Measurements from ENCODE around the gene ORM2.

Gene ORM2

DNA sequence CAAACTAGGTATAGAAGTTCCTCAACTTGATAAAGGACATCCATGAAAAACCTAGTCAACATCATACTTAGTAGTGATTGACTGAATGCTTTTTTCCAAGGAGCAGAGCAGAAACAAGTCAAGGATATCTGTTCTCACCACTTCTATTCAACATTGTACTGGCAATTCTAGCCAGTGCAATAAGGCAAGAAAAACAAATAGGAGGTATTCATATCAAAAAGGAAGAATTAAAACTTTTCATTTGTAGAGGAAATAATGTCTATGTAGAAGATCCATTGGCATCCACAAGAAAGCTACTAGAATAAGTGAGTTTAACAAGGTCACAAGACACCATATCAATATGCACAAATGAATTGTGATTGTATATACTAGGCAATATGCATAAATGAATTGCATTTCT, 35.0 kb upstream of the ORM2 start:
- DNase-seq (ENCODE audit: low read depth), result no peak

DNA sequence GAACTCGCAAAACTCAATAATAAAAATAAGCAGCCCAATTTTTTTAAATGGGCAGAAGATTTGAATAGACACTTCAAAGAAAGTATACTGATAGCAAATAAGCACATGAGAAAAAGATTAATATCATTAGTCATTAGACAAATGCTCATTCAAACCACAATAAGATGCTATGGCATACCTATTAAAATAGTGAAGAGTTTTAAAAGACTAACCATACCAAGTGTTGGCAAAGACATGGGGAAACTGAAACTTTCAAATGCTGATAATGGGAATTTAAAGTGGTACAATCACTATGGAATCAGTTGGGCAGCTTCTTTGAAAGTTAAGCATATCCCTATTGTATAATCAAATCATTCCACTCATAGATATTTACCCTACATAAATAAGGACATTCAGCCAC, 33.3 kb upstream of the ORM2 start:
- DNase-seq (ENCODE audit: low read depth), result no peak

DNA sequence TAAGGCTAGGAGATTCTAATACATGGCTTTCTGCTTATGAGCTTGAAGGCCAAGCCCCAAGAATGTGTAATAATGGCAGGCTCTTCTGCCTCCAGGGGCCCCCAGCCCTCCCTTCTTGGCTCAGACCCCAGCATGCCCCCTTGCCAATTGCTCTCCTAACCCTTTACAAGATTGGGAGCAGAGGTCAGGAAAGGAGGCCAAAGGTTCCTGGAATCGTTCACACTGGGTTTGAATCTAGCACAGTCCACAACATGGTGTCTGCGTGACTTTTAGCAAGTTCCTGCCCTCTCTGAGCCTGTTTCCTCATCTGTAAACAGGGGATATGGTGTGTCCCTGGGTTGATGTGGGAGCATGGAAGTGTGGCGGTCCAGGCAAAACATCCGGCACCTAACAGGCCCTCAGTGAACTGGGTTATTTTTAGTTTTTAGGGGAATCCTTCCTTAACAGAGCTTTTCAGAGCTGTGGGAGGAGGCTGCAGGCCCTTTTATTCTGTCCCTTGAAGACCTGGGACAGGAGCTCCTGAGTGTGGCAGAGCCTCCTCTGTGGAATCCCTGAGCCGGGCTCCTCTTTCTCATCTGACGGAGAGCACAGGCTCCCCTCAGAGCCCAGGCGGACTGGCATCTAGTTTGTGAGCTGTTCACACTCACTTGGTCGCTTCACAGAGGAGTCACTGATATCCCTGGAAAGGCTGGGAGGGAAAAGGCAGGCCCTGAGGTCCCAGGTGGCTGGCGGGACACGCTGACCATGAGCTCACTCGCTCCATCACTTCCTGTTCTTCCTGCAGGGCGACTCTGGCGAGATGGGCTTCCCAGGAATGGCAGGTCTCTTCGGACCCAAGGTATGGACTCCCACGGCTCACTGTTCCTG, 30.1 kb upstream of the ORM2 start:
- no peak for DNase-seq (ENCODE audit: low read depth)

DNA sequence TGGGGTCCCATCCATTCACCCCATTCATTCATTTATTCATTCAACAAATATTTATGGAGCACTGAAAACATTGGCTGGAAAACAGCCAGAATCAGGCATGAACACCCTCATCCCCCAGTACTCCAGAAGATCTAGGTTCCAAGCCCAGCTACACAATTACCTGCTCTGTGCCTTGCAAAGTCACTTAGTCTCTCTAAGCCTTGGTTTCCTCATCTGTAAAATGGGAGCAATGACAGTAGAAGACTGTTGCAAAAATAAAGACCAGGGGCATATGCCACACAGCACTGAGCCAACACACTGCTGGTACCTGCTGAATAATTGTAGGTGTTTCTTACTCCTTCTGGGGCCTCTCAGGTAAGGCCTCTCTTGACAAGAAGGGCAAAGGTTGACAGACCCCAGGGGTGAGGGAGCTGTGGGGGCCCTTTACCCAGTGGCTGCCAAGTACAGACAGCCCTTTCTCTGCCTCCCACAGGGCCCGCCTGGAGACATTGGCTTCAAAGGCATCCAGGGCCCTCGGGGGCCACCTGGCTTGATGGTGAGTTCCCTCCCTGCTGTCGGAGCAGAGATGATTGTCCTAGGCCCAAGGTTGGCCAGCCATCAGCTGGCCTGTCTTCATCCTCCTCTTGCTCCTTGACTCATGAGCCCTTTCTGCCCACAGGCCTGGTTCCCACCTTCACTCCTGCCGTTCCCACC, 29.4 kb upstream of the ORM2 start:
- no peak for DNase-seq (ENCODE audit: low read depth)

DNA sequence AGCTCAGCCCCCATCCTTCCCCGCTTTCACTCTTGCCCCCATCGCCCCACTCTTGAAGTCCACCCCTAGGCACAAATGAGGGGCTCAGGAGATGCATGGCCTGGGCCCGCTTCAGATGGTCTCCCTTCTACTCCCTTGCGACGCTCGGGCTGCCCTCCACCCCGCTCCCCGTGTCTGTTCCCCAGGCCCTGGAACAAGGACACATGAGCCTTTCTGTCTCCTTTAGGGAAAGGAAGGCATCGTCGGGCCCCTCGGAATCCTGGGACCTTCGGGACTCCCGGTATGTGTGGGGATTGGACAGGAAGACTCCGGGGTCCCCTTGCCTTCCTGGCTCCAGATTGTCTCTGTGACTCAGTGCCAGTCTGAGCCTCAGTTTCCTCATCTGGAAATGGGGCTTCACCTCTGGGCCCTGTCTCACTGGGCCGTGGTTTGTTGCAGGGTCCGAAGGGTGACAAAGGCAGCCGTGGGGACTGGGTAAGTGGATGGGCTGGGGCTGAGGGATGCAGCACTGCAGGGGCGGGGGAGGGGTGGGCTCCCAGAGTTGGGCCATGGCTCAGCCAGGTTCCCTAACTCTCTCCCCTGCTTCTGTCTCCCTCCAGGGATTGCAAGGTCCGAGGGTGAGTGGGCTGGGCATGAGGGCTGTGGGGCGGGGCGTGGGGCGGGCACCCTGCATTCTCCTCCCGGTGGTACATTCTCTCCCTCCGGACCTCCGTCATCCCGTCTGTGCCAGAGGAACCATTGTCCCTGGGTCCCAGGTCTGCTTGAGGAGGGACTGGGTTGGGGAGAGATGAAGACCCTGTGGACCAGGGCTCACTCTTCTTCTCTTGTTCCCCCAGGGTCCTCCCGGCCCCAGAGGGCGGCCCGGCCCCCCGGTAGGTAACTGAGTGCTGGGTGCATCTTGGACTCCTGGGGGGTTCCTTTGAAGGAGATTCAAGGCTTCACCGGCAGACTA, 28.5 kb upstream of the ORM2 start:
- DNase-seq (ENCODE audit: low read depth), result no peak

- DNase-seq (ENCODE audit: low read depth), result no peak
Observed at GRCh38 chr9:114301798-114302565, 27.7 kb upstream of the ORM2 start.

- DNase-seq (ENCODE audit: low read depth), result no peak
Observed at GRCh38 chr9:114302727-114303126, 26.9 kb upstream of the ORM2 start.

- no peak for DNase-seq (ENCODE audit: low read depth)
Observed at GRCh38 chr9:114303571-114303970, 26.1 kb upstream of the ORM2 start.

GRCh38 chr9:114303977-114304376, 25.7 kb upstream of the ORM2 start:
- DNase-seq (ENCODE audit: low read depth), result no peak

- no peak for DNase-seq (ENCODE audit: low read depth)
Observed at GRCh38 chr9:114304416-114305188, 25.1 kb upstream of the ORM2 start.

GRCh38 chr9:114307899-114308267, 21.8 kb upstream of the ORM2 start:
- no peak for DNase-seq (ENCODE audit: low read depth)

DNA sequence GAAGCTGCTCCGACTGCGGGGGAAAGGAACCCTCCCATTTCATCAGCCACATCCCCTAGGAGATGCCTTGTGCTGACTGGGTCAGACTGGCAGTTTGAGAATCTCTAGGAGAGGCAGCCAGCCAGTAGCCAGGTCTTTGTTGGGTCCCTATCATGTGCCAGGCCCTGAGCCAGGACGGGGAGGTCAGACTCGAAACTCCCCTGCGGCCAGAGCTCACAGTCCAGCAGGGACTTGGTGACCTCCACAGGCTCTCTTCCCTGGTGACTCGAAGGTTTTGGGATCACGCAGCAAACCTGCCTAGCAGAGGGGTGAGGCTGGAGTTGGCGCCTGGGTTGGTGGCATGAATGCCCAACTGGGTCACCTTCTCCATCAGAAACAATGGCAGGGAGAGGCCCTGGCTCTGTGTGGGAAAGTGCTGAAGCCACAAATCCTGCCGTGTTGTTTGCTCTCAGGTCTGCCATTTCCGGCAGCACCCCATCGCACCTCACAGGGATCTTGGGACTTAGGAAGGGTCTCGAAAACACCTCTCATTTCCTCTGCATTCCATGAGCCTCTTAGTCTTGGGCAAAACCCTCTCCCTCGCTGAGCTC, 21.2 kb upstream of the ORM2 start:
- no peak for DNase-seq (ENCODE audit: low read depth)

- no peak for DNase-seq (ENCODE audit: low read depth)
Observed at GRCh38 chr9:114309096-114309495, 20.6 kb upstream of the ORM2 start.

DNA sequence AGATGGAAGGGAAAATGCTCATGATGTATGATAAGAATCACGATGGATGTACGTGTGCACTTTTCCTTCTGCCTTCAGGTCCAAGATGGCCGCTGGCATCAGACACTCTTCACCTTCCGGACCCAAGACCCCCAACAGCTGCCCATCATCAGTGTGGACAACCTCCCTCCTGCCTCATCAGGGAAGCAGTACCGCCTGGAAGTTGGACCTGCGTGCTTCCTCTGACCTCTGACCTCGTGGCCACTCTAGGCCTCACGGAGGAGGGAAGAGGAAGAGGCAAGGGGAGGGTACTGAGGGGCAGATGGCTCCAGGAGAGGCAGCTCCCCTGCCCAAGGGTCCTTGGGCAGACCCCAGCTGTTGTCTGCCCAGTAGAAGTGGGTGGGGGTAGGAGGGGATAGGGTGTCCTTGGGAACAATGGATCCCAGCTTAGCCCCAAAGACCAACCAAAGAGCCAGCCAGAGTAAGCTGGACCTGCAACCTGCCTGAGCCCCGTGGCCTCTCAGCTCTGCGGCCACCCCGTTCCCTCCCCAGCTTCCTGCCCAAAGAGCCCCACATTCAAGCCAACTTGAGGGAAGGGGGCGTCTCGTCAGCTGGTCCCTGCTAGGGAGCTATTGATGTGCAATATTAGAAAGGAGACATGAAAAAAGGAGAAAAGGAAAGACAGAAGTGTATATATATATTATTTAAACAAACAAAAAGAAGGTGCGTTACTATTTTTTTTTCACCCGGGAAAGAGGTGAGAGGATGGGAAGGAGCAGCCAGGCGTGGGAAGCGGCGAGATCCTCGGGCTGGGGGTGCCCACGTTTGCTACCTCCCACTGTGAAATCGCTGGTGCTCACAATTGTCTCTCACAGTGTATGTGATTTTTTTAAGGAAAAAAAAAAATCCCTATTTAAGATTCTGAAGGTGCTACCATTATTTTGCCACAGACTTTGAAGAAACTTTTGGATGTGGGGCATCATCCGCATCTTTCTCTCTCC, 18.9 kb upstream of the ORM2 start:
- no peak for DNase-seq (ENCODE audit: low read depth)

DNA sequence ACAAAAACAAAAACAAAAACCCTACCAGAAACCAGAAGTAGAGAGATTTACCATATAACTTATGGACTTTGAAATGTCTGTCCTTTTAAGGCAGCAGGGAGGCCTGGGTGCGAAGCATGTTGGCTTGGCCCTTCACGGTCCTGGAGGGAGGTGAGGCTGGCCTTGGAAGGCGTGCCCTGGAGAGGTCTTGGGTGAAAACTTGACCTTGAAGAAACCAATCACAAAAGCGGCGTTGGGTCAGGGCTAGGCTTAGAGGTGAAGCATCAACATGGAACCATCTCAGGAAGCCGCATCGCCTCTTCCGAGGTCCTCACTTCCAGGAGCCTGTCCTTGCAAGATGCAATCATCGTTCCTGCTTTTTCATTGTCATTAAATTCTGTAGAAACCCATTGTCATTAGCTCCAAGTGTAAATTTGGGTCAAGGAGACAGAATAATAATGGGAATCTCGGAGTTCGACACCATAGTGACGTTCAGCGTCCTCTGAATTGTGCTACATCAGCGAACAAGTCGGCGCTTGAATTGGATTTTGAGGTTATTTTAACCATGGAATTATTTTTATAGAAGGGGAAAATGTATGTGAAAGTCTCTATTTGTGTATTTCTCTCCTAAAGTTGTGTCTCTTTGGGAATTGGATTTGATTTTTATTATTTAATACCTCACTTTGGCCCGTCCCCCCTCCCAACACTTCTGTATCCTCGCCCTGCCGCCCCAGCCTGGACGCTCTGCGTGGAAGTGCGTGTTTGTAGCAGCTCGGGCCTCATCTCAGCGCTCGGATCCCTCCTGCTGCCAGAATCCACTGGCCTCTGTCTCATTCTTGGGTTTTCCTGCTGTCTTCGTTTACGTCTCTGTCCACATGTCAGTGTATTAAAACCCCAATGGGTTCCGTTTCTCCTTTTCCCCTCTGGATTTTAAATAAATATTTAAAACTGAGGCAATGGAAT, 17.8 kb upstream of the ORM2 start:
- no peak for DNase-seq (ENCODE audit: low read depth)

DNA sequence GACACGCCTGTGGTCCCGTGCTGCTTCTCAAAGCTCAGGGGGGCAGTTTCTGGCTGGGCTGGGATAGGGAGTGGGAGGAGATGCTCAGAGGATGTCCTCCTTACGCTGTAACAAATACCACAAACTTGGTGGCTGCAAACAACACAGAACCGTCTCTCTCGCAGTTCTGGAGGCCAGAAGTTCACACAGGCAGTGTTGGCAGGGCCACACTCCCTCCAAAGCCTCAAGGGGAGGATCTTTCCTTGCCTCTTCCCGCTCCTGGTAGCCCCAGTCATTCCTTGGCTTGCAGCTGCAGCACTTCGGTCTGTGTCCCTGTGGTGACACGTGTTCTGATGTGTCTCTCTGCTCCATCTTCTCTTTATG, 17.2 kb upstream of the ORM2 start:
- DNase-seq (ENCODE audit: low read depth), result no peak

- no peak for DNase-seq (ENCODE audit: low read depth)
Observed at GRCh38 chr9:114313186-114313585, 16.5 kb upstream of the ORM2 start.

GRCh38 chr9:114314256-114314867, 15.3 kb upstream of the ORM2 start:
- no peak for DNase-seq (ENCODE audit: low read depth)

Data from T-helper 22 cell (primary cell).